A549 (cell line): Measurements from ENCODE around the gene NR2F2. TPM values are rescaled to one million over a fixed set of nuclear protein-coding genes. Genes with fewer than 3 reads are reported as not detected.

Experiments
- ATAC-seq, 2 experiments: fragments of 200-7000 bp in 1 of 2; fragments of >200 bp in 1 of 2; cut with Nextera tagmentation in 1 of 2; cut with Tn5 transposase in 1 of 2; 3 replicates each; pipeline versions ENCODE4 v1.8.0 to v1.9.1; 2018 to 2020; ENCODE audit warnings: mild to moderate bottlenecking in 1 of 2, moderate library complexity in 1 of 2
- CTCF ChIA-PET: fragments of 300-600 bp; sonication (Branson Sonifier 250); formaldehyde crosslinking; extraction: SDS; loops from one replicate; lab custom pipeline; 2021; ENCODE audit warnings: antibody characterized with exemption, inconsistent platforms; lab: Yijun Ruan, JAX
- POLR2A ChIA-PET: fragments of 350-600 bp; formaldehyde crosslinking; extraction: SDS; loops from one replicate; lab custom pipeline; 2021; ENCODE audit warnings: antibody characterized with exemption, inconsistent platforms; lab: Yijun Ruan, JAX
- DNase-seq, 2 experiments: peaks; one replicate each; pipeline versions ENCODE4 v3.0.0 to v3.0.0-alpha.2; 2011 to 2016; ENCODE audit warnings: low read depth in 1 of 2, low spot score in 1 of 2
- FAIRE-seq: peaks from 2 replicates; lab custom pipeline; 2011; peaks lifted over from hg19 to GRCh38; lab: Jason Lieb, UNC
- H3K27ac ChIP-seq, 2 experiments: fragments of >200 bp; sonication (Bioruptor Twin); formaldehyde crosslinking; 3 replicates each; pipeline ENCODE4 v1.5.1; 2016 to 2017
- H3K4me1 ChIP-seq: fragments of >200 bp; sonication (Bioruptor Twin); formaldehyde crosslinking; 3 replicates; pipeline ENCODE4 v1.6.1; 2016
- H3K4me2 ChIP-seq: fragments of >200 bp; sonication (Bioruptor Twin); formaldehyde crosslinking; 3 replicates; pipeline ENCODE4 v1.6.1; 2016
- H3K4me3 ChIP-seq: fragments of >200 bp; sonication (Bioruptor Twin); formaldehyde crosslinking; 3 replicates; pipeline ENCODE4 v1.5.1; 2016
- H3K9me3 ChIP-seq: fragments of >200 bp; sonication (Bioruptor Twin); formaldehyde crosslinking; 3 replicates; pipeline ENCODE4 v1.6.1; 2016
- BHLHE40 ChIP-seq: IDR thresholded peaks from 2 replicates; pipeline ENCODE4 v1.6.1; 2012; ENCODE audit warnings: low read depth, low read length, inconsistent platforms
- CBX2 ChIP-seq: fragments of 200-600 bp; sonication (generic); IDR thresholded peaks from 2 replicates; pipeline ENCODE4 v1.6.1; 2016; ENCODE audit warnings: low read depth, mild to moderate bottlenecking, borderline replicate concordance
- CBX8 ChIP-seq: fragments of 200-600 bp; sonication (generic); IDR thresholded peaks from 2 replicates; pipeline ENCODE4 v1.6.1; 2016
- CHD4 ChIP-seq: fragments of 200-600 bp; sonication (generic); IDR thresholded peaks from 2 replicates; pipeline ENCODE4 v1.6.1; 2016; ENCODE audit warnings: antibody characterized with exemption, mild to moderate bottlenecking, borderline replicate concordance
- FOSB ChIP-seq: fragments of 250-450 bp; sonication (Bioruptor Pico); IDR thresholded peaks from 2 replicates; pipeline ENCODE4 v1.5.0; 2020; ENCODE audit warnings: mild to moderate bottlenecking, moderate library complexity
- FOXS1 ChIP-seq: fragments of 250-450 bp; sonication (Bioruptor Pico); IDR thresholded peaks from 2 replicates; pipeline ENCODE4 v1.5.0; 2020; ENCODE audit warnings: mild to moderate bottlenecking, moderate library complexity
- HDAC2 ChIP-seq: fragments of 200-600 bp; sonication (generic); IDR thresholded peaks from 2 replicates; pipeline ENCODE4 v1.6.1; 2016
- HOXB13 ChIP-seq: fragments of 250-450 bp; sonication (Bioruptor Pico); IDR thresholded peaks from 2 replicates; pipeline ENCODE4 v1.5.0; 2020; ENCODE audit warnings: low read depth, mild to moderate bottlenecking, moderate library complexity
- KDM1A ChIP-seq: fragments of 200-600 bp; sonication (generic); IDR thresholded peaks from 2 replicates; pipeline ENCODE4 v1.6.1; 2016; ENCODE audit warnings: low read depth, mild to moderate bottlenecking
- NR3C1 ChIP-seq: fragments of >200 bp; sonication (Bioruptor Twin); formaldehyde crosslinking; IDR thresholded peaks from 3 replicates; pipeline ENCODE4 v1.6.1; 2017
- PHF8 ChIP-seq: fragments of 200-600 bp; sonication (generic); IDR thresholded peaks from 2 replicates; pipeline ENCODE4 v1.6.1; 2016; ENCODE audit warnings: low read depth, mild to moderate bottlenecking, antibody characterized with exemption, moderate library complexity, borderline replicate concordance
- RCOR1 ChIP-seq: fragments of 150-350 bp; IDR thresholded peaks from 2 replicates; pipeline ENCODE4 v1.6.1; 2014; ENCODE audit warnings: antibody characterized with exemption, low read length, low read depth
- TP53 ChIP-seq: fragments of 250-450 bp; sonication (Bioruptor Pico); IDR thresholded peaks from 2 replicates; pipeline ENCODE4 v1.5.0; 2021; ENCODE audit warnings: mild to moderate bottlenecking, moderate library complexity
- ZNF302 ChIP-seq: fragments of 250-450 bp; sonication (Bioruptor Pico); IDR thresholded peaks from 2 replicates; pipeline ENCODE4 v1.9.0; 2021; ENCODE audit warnings: inconsistent platforms, mild to moderate bottlenecking, moderate library complexity
- ZSCAN20 ChIP-seq: fragments of 250-450 bp; sonication (Bioruptor Pico); IDR thresholded peaks from 2 replicates; pipeline ENCODE4 v1.8.0; 2022; ENCODE audit warnings: mild to moderate bottlenecking, moderate library complexity
- WGBS: methylation state at CpG from one replicate; pipeline ENCODE4 v1.1.6; 2017; ENCODE audit errors: missing lambda C conversion rate; 5-methylcytosine and 5-hydroxymethylcytosine counted together
- polyA plus RNA-seq, 4 experiments: library from polyadenylated mRNA; depleted of rRNA in 3 of 4; stranded (reverse); fragments of >200 nt; fragmentation: RNase III in 1 of 4; extraction: RNeasy Plus Mini Kit Qiagen cat#74134 plus additional on column Dnase treatment in 1 of 4; gene quantifications; 2 replicates in 3 of 4; 3 replicates in 1 of 4; pipeline ENCODE4 v1.2.3, GENCODE V29; 2011 to 2017
- TF ChIP-seq, protein P1 (sequence below): fragments of 250-450 bp; sonication (Bioruptor Pico); IDR thresholded peaks from 2 replicates; pipeline ENCODE4 v1.5.0; 2021; ENCODE audit warnings: mild to moderate bottlenecking, moderate library complexity, borderline replicate concordance
- TF ChIP-seq, protein P2 (sequence below): fragments of 200-600 bp; sonication (generic); IDR thresholded peaks from 2 replicates; pipeline ENCODE4 v1.6.1; 2016; ENCODE audit warnings: antibody characterized with exemption, mild to moderate bottlenecking, moderate library complexity
- TF ChIP-seq, protein P3 (sequence below): IDR thresholded peaks from 2 replicates; pipeline ENCODE4 v1.6.1; 2012
- TF ChIP-seq, protein P4 (sequence below): fragments of >200 bp; sonication (Bioruptor Twin); formaldehyde crosslinking; IDR thresholded peaks from 2 replicates; pipeline ENCODE4 v1.6.1; 2016

NR2F2 gene
- polyA plus RNA-seq, 2 of the 4 experiments (the other 2 are of a cell fraction) = 11.8 to 15.7 TPM

DNA sequence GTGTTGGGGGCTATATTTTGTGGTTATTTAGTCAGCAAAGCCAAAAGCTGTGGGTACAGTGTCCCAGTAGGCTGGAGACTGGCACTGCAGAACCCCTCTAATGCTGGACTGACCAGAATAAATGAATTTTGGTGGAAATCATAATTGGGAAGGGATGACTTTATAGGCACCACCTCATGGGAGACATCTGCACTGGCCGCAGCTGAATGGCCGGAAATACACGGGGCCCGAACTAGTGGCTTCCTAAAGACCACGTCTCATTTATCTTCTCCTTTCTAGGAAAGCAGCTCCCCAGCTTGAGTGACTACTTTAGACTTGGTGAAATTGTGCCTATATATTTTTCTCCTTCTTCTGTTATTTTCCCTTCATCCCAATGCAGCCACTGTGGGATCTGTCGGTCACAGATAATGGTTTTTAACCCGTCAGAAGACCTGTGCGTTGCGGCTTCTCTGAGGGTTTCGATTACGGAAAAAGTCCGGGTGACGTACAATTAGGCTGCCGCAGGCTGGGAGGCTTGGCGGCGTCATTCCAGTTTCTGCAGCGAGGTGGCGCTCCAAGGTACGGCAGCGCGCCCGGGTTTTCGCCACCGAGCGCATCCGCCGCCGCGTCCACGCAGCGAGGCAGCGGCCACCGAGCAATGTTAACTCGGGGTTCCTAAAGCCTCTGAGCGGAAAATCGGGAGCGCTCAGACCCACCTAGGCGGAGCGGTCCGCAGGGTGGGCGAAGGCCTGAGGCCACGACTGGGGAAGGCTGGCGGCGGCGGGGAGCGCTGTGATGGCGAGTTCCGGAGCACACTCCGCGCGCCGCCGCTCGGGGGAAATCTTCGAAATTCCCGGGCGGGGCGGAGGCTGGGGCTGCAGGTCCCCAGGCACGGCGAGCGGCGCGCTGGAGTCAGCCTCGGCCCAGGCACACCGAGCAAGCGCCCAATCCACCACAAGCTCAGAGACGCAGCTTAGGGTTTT lies 26.3 kb downstream of the NR2F2 start (continued):
- TF ChIP-seq, protein P1, sequence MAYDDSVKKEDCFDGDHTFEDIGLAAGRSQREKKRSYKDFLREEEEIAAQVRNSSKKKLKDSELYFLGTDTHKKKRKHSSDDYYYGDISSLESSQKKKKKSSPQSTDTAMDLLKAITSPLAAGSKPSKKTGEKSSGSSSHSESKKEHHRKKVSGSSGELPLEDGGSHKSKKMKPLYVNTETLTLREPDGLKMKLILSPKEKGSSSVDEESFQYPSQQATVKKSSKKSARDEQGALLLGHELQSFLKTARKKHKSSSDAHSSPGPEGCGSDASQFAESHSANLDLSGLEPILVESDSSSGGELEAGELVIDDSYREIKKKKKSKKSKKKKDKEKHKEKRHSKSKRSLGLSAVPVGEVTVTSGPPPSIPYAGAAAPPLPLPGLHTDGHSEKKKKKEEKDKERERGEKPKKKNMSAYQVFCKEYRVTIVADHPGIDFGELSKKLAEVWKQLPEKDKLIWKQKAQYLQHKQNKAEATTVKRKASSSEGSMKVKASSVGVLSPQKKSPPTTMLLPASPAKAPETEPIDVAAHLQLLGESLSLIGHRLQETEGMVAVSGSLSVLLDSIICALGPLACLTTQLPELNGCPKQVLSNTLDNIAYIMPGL (CRISPR knock-in tag) = peak; percentile 92; the same call in 1 of the 2 replicates
- TF ChIP-seq, all 56 proteins: peak for 11

DNA sequence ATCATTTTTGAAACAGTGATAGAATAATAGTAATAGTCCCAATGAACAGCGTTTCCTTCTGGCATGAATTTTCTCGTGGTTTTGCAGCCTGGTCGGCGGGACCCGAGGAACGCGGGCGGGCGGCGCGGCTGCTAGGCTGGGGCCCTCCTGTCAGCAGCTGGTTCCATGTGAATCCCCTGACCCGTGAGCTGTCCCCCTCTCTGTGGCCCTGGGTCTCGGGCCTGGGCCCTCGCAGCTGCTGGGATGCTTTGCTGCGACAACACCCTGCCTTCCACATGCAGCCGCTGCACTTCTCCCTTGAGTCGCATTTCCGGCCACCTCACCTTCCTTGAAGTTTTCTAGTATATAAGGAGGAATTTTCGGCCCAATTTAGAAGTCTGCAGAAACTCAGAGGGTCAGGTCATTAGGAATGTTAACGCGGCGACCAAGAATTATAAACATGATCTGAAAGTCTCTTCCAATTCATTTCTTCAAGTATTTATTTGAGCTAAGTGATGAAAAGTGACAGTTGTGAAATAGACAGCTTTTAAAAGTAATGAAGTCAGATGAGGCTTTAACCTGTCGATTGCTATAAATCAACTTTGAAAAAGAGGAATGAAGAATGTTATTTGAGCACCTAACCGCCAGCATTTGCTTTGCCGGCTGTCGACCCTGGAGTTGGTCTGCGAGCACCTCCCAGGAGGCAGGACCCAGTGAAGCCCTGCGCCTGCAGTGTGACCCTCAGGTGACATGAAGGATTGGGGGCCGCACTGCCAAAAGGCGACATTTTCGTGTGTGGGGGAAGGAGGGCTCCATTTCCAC lies 27.7 kb downstream of the NR2F2 start:
- Histone ChIP-seq H3K4me1 (0 out of 3 replicates have a peak, but pooled peaks cover 10% of the 10 kb centered on the region), H3K9me3 (no peaks in the 10 kb centered on the region), H3K4me3 (no peak overlapping the region), H3K4me2 (peak overlapping the region; percentile 90; the same call in 1 of the 3 replicates), H3K27ac (no peak overlapping the region)
- ChIA-PET POLR2A (no interaction called here), CTCF (interaction anchor here (1.0 to 10.5 kb wide), 10 partner anchors 9 to 1098 kb away, joined by 3 to 128 read pairs (median 4); partner anchors contain the start of gene NR2F2)
- no peak for ATAC-seq
- 91% methylated on average over 31 of the region's 31 CpGs for WGBS
- FAIRE-seq = no peak
- TF ChIP-seq, protein P2, sequence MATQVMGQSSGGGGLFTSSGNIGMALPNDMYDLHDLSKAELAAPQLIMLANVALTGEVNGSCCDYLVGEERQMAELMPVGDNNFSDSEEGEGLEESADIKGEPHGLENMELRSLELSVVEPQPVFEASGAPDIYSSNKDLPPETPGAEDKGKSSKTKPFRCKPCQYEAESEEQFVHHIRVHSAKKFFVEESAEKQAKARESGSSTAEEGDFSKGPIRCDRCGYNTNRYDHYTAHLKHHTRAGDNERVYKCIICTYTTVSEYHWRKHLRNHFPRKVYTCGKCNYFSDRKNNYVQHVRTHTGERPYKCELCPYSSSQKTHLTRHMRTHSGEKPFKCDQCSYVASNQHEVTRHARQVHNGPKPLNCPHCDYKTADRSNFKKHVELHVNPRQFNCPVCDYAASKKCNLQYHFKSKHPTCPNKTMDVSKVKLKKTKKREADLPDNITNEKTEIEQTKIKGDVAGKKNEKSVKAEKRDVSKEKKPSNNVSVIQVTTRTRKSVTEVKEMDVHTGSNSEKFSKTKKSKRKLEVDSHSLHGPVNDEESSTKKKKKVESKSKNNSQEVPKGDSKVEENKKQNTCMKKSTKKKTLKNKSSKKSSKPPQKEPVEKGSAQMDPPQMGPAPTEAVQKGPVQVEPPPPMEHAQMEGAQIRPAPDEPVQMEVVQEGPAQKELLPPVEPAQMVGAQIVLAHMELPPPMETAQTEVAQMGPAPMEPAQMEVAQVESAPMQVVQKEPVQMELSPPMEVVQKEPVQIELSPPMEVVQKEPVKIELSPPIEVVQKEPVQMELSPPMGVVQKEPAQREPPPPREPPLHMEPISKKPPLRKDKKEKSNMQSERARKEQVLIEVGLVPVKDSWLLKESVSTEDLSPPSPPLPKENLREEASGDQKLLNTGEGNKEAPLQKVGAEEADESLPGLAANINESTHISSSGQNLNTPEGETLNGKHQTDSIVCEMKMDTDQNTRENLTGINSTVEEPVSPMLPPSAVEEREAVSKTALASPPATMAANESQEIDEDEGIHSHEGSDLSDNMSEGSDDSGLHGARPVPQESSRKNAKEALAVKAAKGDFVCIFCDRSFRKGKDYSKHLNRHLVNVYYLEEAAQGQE = no peak
- TF ChIP-seq HDAC2 (no peak), BHLHE40 (no peak), PHF8 (no peak), TP53 (no peak), CBX2 (no peak), CHD4 (no peak)
- TF ChIP-seq, protein P3, sequence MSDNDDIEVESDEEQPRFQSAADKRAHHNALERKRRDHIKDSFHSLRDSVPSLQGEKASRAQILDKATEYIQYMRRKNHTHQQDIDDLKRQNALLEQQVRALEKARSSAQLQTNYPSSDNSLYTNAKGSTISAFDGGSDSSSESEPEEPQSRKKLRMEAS = no peak
- no peak for DNase-seq

DNA sequence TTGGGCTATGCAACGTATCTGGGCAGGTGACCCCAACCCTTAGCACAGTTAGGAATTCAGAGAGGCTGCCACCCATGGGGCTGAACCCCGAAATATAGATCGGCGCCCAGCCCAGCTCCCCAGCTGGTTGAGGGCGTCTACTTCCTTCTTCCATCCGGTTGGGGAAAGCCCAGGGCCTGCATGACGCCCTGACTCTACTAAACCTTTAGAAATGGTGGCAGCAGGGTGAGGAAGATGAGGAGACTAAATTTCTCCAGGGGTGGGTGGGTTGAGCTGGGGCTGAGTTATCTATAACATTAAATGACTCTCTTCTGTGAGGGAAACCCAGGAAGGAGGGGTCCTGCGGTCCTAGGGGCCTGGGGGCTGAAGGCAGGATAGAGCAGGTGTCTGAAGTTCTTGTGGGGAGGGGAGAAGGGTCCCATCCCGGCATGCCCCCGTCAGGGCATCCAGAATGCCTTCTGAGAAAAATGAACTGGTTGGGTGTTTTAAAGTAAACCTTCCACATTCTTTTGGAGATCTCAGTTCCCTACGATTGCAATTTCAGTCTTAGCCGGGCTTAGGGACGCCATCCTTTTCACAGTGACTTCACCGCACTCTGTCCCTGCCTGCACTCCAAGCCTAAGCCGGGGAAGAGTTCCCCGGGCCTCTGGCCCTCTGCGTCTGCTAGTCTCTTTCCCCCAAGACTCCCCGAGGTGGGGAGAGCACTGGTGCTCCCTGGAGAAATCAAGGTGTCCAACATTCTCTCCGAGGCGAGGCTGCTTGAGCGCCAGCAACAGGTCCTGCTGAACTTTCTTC lies 28.5 kb downstream of the NR2F2 start:
- WGBS = 74% methylated on average over 20 of the region's 21 CpGs
- H3K9me3 ChIP-seq = no peaks in the 10 kb centered on the region
- ChIA-PET CTCF (interaction anchor here (1.1 to 10.5 kb wide), 6 partner anchors 10 to 1099 kb away, joined by 4 to 128 read pairs (median 7); partner anchors contain the start of gene NR2F2), POLR2A (no interaction called here)
- FAIRE-seq = no peak
- ATAC-seq = no peak
- no peak overlapping the region for H3K4me2 ChIP-seq
- H3K27ac ChIP-seq = no peak overlapping the region
- H3K4me3 ChIP-seq = no peak overlapping the region
- 0 out of 3 replicates have a peak, but pooled peaks cover 10% of the 10 kb centered on the region for H3K4me1 ChIP-seq
- no peak for DNase-seq
- TF ChIP-seq CHD4 = no peak
- no peak for TF ChIP-seq BHLHE40
- no peak for TF ChIP-seq HOXB13 (CRISPR knock-in tag)
- TF ChIP-seq ZNF302 (CRISPR knock-in tag) = no peak
- no peak for TF ChIP-seq RCOR1
- TF ChIP-seq ZSCAN20 = no peak
- no peak for TF ChIP-seq FOXS1 (CRISPR knock-in tag)
- TF ChIP-seq, protein P2 = no peak
- no peak for TF ChIP-seq TP53
- no peak for TF ChIP-seq KDM1A
- no peak for TF ChIP-seq FOSB (CRISPR knock-in tag)
- TF ChIP-seq CBX2 = no peak
- TF ChIP-seq, protein P4, sequence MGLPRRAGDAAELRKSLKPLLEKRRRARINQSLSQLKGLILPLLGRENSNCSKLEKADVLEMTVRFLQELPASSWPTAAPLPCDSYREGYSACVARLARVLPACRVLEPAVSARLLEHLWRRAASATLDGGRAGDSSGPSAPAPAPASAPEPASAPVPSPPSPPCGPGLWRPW = no peak
- TF ChIP-seq NR3C1 = no peak
- no peak for TF ChIP-seq CBX8
